ENCODE results near the gene DNAH6. TPM values are rescaled to one million over a fixed set of nuclear protein-coding genes. Genes with fewer than 3 reads are reported as not detected.

Gene DNAH6
- total and polyA plus RNA-seq, 10 of the 15 experiments (the other 5 are each of a cell fraction or from before 2014, with no cell fraction given): 0.07 to 1.0 (median 0.29) TPM

GRCh38 chr2:84855731-84856130, 339.4 kb downstream of the DNAH6 start:
- no peaks in the 10 kb centered on the region for H3K79me2 ChIP-seq (ENCODE audit: control insufficient read depth, insufficient read depth, low read length)
- ChIA-PET RAD21 (ENCODE audit: unreplicated experiment) (no interaction called here), SMC1A (ENCODE audit: uncharacterized antibody, unreplicated experiment) (interaction anchor here (0.6 to 1.5 kb wide), 2 partner anchors 94 to 676 kb away, joined by 3 read pairs; no protein-coding TSS in a partner anchor), POLR2A (no interaction called here), CTCF (no interaction called here)
- no peak overlapping the region for H3K4me3 ChIP-seq
- H3K27ac ChIP-seq (ENCODE audit: control insufficient read depth, insufficient read depth): no peak overlapping the region
- intact Hi-C loops (cut with micrococcal nuclease; ENCODE audit: unreplicated experiment) (no loop called here), in situ Hi-C loops (cut with MboI) (no loop called here)
- no peak overlapping the region for H2AFZ ChIP-seq (ENCODE audit: control insufficient read depth, low read depth, low read length)
- no peaks in the 10 kb centered on the region for H3K27me3 ChIP-seq (replicated peaks in 1 of 2; ENCODE audit: control insufficient read depth in 2 of 2, insufficient read depth in 2 of 2, low read length in 1 of 2)
- no peaks in the 10 kb centered on the region for H3K36me3 ChIP-seq (ENCODE audit: control insufficient read depth in 2 of 2, insufficient read depth in 2 of 2, low read length in 1 of 2)
- FAIRE-seq (no peak), DNase-seq (ENCODE audit: low read depth, low spot score) (no peak), ATAC-seq (no peak)
- no peaks in the 10 kb centered on the region for H4K20me1 ChIP-seq (ENCODE audit: control insufficient read depth, insufficient read depth)
- no peaks in the 10 kb centered on the region; the same call in 2 of the 3 replicates for H3K9me3 ChIP-seq (replicated peaks; ENCODE audit: control insufficient read depth, insufficient read depth, low read length)
- H3K4me2 ChIP-seq (ENCODE audit: control insufficient read depth, insufficient read depth): no peak overlapping the region
- TF ChIP-seq STAT3 (IDR thresholded peaks at IDR 0.05; ENCODE audit: low read depth, low read length) (no peak), MAX (IDR thresholded peaks at IDR 0.05; ENCODE audit: low read depth, low read length) (no peak), PBX3 (IDR thresholded peaks at IDR 0.05; ENCODE audit: insufficient replicate concordance, low read depth, low read length) (no peak), RCOR1 (conservative IDR thresholded peaks at IDR 0.05; ENCODE audit: low read depth, low read length) (no peak), PAX5 (IDR thresholded peaks at IDR 0.05; ENCODE audit: borderline replicate concordance, low read depth, low read length) (no peak), ZNF217 (IDR thresholded peaks at IDR 0.05) (no peak), ZNF384 (IDR thresholded peaks at IDR 0.05; ENCODE audit: borderline replicate concordance, low read depth, low read length) (no peak), ETV6 (conservative IDR thresholded peaks at IDR 0.05 in 1 of 2, IDR thresholded peaks at IDR 0.05 in 1 of 2; ENCODE audit: borderline replicate concordance in 1 of 2, low read depth in 1 of 2) (no peak)
- TF ChIP-seq, protein P1, sequence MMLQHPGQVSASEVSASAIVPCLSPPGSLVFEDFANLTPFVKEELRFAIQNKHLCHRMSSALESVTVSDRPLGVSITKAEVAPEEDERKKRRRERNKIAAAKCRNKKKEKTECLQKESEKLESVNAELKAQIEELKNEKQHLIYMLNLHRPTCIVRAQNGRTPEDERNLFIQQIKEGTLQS (IDR thresholded peaks at IDR 0.05; ENCODE audit: borderline replicate concordance, extremely low read depth, low read depth, low read length): no peak
- TF ChIP-seq, protein P2, sequence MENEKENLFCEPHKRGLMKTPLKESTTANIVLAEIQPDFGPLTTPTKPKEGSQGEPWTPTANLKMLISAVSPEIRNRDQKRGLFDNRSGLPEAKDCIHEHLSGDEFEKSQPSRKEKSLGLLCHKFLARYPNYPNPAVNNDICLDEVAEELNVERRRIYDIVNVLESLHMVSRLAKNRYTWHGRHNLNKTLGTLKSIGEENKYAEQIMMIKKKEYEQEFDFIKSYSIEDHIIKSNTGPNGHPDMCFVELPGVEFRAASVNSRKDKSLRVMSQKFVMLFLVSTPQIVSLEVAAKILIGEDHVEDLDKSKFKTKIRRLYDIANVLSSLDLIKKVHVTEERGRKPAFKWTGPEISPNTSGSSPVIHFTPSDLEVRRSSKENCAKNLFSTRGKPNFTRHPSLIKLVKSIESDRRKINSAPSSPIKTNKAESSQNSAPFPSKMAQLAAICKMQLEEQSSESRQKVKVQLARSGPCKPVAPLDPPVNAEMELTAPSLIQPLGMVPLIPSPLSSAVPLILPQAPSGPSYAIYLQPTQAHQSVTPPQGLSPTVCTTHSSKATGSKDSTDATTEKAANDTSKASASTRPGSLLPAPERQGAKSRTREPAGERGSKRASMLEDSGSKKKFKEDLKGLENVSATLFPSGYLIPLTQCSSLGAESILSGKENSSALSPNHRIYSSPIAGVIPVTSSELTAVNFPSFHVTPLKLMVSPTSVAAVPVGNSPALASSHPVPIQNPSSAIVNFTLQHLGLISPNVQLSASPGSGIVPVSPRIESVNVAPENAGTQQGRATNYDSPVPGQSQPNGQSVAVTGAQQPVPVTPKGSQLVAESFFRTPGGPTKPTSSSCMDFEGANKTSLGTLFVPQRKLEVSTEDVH (IDR thresholded peaks at IDR 0.05; ENCODE audit: low read depth, partially characterized antibody): no peak
- TF ChIP-seq, protein P3, sequence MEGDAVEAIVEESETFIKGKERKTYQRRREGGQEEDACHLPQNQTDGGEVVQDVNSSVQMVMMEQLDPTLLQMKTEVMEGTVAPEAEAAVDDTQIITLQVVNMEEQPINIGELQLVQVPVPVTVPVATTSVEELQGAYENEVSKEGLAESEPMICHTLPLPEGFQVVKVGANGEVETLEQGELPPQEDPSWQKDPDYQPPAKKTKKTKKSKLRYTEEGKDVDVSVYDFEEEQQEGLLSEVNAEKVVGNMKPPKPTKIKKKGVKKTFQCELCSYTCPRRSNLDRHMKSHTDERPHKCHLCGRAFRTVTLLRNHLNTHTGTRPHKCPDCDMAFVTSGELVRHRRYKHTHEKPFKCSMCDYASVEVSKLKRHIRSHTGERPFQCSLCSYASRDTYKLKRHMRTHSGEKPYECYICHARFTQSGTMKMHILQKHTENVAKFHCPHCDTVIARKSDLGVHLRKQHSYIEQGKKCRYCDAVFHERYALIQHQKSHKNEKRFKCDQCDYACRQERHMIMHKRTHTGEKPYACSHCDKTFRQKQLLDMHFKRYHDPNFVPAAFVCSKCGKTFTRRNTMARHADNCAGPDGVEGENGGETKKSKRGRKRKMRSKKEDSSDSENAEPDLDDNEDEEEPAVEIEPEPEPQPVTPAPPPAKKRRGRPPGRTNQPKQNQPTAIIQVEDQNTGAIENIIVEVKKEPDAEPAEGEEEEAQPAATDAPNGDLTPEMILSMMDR (IDR thresholded peaks at IDR 0.05 in 2 of 3, conservative IDR thresholded peaks at IDR 0.05 in 1 of 3; ENCODE audit: control insufficient read depth in 2 of 3, extremely low read depth in 1 of 3, insufficient read depth in 1 of 3, low read depth in 3 of 3, low read length in 3 of 3): no peak
- TF ChIP-seq, protein P4, sequence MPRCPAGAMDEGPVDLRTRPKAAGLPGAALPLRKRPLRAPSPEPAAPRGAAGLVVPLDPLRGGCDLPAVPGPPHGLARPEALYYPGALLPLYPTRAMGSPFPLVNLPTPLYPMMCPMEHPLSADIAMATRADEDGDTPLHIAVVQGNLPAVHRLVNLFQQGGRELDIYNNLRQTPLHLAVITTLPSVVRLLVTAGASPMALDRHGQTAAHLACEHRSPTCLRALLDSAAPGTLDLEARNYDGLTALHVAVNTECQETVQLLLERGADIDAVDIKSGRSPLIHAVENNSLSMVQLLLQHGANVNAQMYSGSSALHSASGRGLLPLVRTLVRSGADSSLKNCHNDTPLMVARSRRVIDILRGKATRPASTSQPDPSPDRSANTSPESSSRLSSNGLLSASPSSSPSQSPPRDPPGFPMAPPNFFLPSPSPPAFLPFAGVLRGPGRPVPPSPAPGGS (IDR thresholded peaks at IDR 0.05; ENCODE audit: borderline replicate concordance, insufficient read depth, low read depth, low read length, poor library complexity, severe bottlenecking): no peak
- BruUV-seq (replicated peaks): no TSS peak
- no peak overlapping the region for H3K9ac ChIP-seq (ENCODE audit: control insufficient read depth, insufficient read depth, low read length)
- no peaks in the 10 kb centered on the region for H3K4me1 ChIP-seq (ENCODE audit: control insufficient read depth, insufficient read depth, low read length)
- 57% methylated on average over 11 of the region's 11 CpGs for WGBS (ENCODE audit: insufficient coverage, insufficient replicate concordance, low lambda C conversion rate, missing lambda C conversion rate)

Data from GM12878 (cell line).